Smooth muscle cell of bladder (primary cell): ENCODE measurements around the gene UBE2U. TPM values are rescaled to one million over a fixed set of nuclear protein-coding genes. Genes with fewer than 3 reads are reported as not detected.

ENCODE experiments used
- total RNA-seq: library from RNA; depleted of rRNA; stranded (reverse); fragments of >200 nt; gene quantifications from 2 replicates; pipeline ENCODE4 v1.2.3, GENCODE V29; 2014

UBE2U gene
- total RNA-seq: 0.28 TPM in 1 of 2 replicates, not detected in the other

GRCh38 chr1:64203420-64203819 is at the start of gene UBE2U:
UBE2U (plus strand) TSS chr1:64203623; CDS start chr1:64204051, 428 bp downstream.

